ENCODE data around the gene CD320. TPM values are rescaled to one million over a fixed set of nuclear protein-coding genes. Genes with fewer than 3 reads are reported as not detected.
"Not testable (repeated sequence)": the region's sequence is repeated elsewhere in the genome, so short reads cannot be mapped to it uniquely, and the experiment has no call there.

Gene CD320
- polyA plus RNA-seq, 4 donors: 22.3 to 40.2 (median 26.1) TPM

DNA sequence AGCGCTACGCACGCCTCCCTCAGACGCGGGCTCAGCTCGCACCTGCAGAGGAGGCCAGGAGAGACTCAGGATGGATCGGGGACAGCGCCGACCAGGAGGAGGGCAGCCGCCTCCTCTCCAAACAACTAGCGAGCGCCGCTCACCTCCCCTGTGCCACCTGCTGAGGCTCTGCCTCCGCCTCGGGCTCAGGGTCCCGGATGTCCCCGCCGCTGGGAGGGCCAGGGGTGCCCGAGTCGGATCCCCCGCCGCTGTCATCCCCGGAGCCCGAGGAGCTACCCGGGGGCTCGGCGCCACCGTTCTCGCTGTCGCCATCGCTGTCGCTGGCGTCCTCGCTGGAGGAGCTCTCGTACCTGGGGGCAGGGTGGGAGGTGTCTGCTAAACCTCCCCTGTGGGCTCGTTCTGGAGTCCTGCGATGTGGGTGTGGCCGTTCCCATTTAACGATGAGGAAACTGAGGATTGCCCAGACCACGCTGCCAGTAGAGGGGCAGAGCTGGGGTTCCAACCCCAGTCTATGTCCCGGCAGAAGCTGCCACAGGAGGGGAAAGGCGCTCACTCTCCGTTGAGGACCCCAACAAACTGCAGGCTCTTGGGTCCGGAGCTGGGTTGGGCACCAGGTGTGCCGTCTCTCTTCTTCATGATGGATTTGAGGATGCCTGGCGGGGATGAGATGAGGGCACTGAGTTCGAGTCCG lies 25.8 kb upstream of the CD320 start:
- no peak for DNase-seq (ENCODE audit: low read depth in 4 of 4, low spot score in 3 of 4)

GRCh38 chr19:8332976-8333766 lies 25.0 kb upstream of the CD320 start:
- no peak for DNase-seq (ENCODE audit: low read depth in 4 of 4, low spot score in 3 of 4)

GRCh38 chr19:8331263-8331845 lies 23.2 kb upstream of the CD320 start:
- DNase-seq (ENCODE audit: low read depth in 4 of 4, low spot score in 3 of 4): no peak

- DNase-seq (ENCODE audit: low read depth in 4 of 4, low spot score in 3 of 4): no peak
Measured at GRCh38 chr19:8329996-8330395, 21.8 kb upstream of the CD320 start.

GRCh38 chr19:8325454-8325853 lies 17.3 kb upstream of the CD320 start:
- no peak for DNase-seq (ENCODE audit: low read depth in 4 of 4, low spot score in 3 of 4)

DNA sequence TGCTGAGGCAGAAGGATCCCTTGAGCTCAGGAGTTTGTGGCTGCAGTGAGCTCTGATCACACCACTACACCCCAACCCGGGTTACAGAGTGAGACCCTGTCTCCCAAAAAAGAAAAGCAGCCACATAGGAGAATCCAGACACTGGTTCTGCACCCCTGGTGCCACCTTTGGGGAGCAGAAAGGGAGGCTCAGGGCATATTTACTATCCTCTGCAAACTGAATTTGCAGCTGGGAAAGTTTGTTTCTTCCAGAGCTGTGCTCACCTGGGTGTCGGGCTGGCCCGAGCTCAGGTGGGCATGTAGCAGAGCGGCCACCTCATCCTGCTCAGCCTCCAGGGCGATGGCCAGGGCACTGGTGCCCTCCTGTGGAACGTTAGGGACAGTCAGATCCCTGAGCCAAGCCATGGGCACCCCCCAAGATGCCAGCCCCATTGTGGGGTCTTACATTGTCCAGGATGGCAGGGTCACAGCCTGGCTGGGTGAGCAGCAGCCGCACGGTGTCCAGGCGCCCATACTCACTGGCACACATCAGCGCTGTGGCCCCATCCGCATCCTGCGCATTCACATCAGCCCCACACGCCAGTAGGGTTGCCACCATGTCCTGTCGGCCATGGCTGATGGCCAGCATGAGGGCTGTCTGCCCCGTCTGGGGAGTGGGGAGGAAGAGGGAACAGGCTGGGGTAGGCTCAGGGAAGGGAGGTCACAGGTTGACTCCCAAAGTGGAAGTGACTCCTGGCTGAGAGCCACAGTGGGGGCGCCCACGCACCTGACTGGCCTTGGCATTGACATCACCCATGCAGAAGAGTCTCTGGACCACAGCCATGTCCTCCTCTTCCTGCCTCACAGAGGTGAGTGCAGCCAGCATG lies 16.3 kb upstream of the CD320 start:
- DNase-seq (ENCODE audit: low read depth in 4 of 4, low spot score in 3 of 4): no peak

- DNase-seq (ENCODE audit: low read depth in 4 of 4, low spot score in 3 of 4): no peak
Measured at GRCh38 chr19:8323781-8324185, 15.6 kb upstream of the CD320 start.

DNA sequence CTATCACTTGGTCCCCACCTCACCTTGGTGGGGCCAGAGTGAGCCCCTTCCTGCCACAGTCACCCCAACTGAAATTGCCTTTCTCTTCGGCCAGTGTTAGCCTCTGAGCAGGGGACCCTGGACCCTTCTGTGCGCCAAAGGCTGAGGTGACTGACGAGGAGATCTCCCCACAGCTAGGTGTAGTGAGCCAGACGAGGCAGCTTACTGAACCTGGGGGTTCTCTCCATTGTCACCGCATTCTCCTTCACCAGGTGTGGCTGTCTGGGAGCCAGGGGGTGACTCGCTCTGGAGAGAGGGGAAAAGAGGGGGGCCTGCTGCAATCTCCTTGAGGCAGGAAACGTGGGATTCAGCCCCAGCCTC lies 14.5 kb upstream of the CD320 start:
- no peak for DNase-seq (ENCODE audit: low read depth in 4 of 4, low spot score in 3 of 4)

DNA sequence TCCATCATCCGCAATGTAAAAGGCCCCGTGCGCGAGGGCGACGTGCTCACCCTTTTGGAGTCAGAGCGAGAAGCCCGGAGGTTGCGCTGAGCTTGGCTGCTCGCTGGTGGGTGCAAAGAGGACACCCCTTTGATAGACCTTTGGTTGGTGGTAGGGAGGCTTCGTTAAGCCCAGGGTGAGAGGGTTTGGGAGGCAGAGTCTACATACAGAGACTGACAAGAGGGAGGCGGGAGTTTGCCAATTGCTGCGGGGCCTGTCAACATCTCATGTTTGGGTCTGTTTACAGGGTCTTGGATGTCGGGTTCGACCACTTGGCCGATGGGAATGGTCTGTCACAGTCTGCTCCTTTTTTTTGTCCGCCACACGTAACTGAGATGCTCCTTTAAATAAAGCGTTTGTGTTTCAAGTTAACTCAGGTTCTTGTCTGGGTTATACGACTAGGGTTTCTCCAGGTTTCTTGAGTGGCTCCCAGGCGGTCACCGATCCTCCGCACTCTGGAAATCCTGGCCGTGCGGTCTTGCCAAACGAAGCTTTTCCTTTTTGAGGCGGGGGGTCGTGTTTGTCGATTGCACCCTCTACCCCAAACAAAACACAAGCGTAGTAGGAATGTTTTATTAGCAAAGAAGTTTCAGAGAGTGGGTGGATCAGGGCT lies 14.0 kb upstream of the CD320 start:
- DNase-seq (ENCODE audit: low read depth in 4 of 4, low spot score in 3 of 4): no peak

GRCh38 chr19:8321067-8321985 lies 13.2 kb upstream of the CD320 start, which contains the start of the genes NDUFA7 and RPS28:
NDUFA7 (minus strand) TSS chr19:8321375; CDS start chr19:8321358, 17 bp downstream.
RPS28 (plus strand) TSS chr19:8321496; CDS start chr19:8321531, 35 bp downstream.
- peak; percentile 91 to 95 (median 92) for DNase-seq (ENCODE audit: low read depth in 4 of 4, low spot score in 3 of 4)

DNA sequence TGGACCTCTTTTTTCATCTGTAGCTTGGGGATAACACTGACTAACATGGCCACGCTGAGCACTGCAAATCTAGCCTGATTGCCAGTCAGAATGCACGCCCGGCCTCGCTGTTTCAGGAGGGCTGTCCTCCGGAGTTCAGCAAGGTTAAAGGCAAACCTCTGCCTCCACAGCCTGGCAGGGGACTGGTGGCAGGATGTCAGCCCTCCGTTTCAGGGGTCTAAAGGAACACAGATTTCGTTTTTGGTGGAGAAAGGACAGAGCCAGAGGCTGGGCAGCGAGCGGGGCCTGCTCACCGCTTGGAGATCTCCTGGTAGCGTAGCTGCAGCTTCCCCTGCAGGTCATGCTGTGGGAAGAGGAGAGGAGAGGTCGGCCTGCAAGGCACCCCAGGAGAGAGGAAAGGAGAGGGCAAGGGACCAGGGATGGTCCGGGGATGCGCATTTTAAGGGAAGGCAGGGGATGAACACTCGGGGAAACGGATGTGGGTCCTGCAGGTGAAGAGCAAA lies 12.5 kb upstream of the CD320 start:
- DNase-seq (ENCODE audit: low read depth in 4 of 4, low spot score in 3 of 4): no peak

DNA sequence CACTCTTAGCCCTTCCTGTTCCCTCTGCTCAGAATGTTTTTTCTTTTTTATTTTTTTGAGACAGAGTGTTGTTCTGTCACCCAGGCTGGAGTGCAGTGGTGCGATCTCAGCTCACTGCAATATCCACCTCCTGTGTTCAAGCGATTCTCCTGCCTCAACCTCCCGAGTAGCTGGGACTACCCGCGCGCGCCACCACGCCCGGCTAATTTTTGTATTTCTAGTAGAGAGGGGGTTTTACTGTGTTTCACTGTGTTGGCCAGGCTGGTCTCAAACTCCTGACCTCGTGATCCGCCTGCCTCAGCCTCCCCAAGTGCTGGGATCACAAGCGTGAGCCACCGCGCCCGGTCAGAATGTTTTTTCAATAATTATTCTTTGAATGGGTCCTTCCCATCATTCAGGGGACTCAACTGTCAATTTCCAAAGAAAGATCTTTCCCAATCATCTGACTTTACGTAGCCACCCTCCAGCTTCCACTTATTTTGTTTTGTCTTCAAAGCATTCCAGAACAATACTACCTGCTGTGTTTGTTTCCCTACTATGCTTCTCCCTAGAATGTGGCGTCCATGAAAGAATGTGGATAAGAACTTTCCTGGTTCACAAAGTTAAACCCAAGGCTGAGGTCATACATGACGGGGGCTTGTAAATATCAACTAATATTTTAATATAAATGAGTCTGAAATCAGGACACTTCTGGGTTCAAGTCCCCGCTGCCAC lies 11.8 kb upstream of the CD320 start:
- no peak for DNase-seq (ENCODE audit: low read depth in 4 of 4, low spot score in 3 of 4)

DNA sequence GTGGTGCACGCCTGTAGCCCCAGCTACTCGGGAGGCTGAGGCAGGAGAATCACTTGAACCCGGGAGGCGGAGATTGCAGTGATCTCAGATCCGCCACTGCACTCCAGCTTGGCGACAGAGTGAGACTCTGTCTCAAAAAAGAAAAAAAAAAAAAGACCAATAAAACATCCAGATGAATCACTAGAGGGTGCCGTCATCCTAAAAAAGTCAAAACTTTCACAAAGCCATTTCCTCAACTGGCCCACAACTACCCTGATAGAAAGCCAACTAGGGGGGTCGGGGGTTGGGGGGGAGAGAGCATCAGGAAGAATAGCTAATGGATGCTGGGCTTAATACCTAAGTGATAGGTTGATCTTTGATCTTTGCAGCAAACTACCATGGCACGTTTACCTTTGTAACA lies 10.7 kb upstream of the CD320 start:
- not testable (repeated sequence) for DNase-seq (ENCODE audit: low read depth in 4 of 4, low spot score in 3 of 4)

GRCh38 chr19:8316351-8317125 lies 8.4 kb upstream of the CD320 start:
- no peak for DNase-seq (ENCODE audit: low read depth in 4 of 4, low spot score in 3 of 4)

GRCh38 chr19:8314981-8315640 lies 7.0 kb upstream of the CD320 start:
- DNase-seq (ENCODE audit: low read depth in 4 of 4, low spot score in 3 of 4): not testable (repeated sequence)

- no peak for DNase-seq (ENCODE audit: low read depth in 4 of 4, low spot score in 3 of 4)
Measured at GRCh38 chr19:8311461-8312260, 3.5 kb upstream of the CD320 start.

Data from left renal pelvis (tissue), 4 donors.